GM18520 (cell line): ENCODE measurements around the gene PRKCH.

Experiments used
- ATAC-seq: cut with Tn5 transposase; IDR thresholded peaks from one replicate; pipeline ENCODE4 v1.9.1; 2021; ENCODE audit not compliant: unreplicated experiment

The PRKCH gene

GRCh38 chr14:61484826-61485584 is 163.6 kb downstream of the PRKCH start:
- no peak for ATAC-seq

DNA sequence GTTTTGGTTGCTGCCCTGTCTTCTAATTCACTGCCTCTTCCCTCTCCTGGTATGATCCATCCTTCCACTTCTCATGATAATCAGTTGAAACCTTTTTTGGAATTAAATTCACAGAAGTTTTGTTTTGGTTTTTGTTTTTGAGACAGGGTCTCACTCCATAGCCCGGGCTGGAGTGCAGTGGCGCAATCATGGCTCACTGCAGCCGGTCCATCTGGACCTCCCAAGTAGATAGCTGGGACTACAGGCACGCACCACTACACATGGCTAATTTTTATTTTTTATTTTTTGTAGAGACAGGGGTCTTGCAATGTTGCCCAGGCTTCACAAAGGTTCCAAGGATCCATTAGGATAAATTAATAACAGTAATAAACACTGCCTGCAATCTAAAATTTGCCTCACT is 164.3 kb downstream of the PRKCH start:
- ATAC-seq: no peak

DNA sequence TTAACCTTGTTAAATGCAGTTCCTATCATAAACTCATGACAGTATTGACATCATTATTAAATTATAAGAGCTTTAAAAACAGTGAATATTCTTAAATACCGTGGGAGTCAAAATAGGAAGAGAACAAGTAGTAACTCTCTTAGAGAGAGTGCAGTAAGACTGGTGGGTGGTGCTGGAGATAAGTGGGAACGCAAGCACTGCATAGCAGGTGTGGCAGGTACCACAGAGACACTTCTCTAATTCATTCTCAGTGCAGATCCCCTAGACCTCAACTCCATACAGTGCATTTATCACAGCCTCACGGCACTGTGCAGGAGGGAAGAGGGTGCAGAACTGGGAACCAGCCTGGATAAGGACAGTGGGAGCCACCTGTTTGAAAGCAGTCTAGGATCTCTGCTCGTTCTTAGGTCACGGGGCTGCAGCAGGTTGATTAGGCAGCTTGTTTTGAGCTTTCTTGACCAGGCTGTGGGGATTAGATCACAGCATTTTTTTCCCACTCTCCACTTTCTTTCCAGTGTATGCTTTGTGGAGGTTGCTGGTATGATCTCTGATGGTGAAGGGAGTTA is 165.6 kb downstream of the PRKCH start:
- no peak for ATAC-seq

DNA sequence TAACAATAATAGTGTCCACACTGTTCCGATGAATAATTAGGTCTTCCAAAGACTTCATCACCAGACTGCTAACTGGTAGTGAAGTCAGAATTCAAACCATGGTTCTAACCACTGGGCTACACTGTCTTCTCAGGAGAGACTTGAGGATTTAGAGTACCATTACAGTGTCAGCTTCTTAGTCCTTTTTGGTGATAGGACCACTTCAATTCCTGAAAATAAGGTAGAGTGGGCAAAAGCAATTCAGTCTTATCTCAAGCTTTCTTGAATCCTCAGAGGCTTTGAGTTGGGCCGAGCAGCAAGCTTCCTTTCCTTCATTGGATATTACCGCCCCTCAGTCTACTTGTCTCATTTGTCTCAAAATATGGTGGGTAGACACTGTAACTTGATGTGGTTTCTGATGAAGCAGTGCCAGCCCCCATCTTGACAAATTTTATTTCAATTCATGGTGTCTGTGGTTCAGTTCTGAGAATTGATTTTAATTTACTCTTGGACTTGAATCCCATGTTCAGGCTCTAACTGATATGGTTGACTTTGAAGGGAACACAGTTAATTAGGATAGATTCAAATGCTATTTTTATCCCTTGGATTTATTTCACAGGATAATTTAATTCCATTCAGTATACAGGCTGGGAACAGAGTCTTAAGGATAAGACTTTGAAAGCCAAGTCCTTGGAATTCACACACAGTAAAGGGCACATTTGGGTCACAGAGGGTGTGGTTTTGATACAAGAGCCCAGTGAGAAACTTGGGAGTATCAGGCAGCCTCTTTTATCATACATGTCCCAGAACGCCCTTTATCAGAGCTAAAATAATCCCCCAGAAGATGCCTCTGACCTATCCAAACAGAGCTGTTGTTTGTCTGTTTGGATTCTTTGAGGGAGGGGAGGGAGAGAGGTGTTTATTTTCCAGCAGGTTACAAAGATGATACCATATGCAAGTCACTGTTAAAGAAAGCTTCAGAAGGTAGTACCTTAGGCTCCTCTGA is 167.3 kb downstream of the PRKCH start:
- no peak for ATAC-seq

GRCh38 chr14:61489512-61489911 is 168.1 kb downstream of the PRKCH start:
- no peak for ATAC-seq

DNA sequence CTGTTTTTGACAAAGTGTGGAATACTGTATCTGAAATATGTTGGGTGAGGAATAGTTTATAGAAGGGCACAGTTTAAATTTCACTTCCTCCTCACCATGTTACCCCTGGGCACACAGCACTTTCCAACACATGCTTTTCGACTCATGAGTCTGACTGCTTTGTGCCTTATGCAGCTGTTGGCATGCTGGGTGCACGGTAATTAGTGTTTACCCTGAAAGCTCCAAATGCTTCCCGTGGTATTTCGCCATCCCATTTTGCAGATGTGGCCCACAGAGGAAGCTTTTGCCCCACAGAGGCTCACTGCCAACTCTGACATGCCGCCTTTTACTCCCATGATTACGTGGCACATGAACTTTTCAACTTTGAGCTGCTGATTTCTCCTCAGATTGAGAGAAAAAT is 168.6 kb downstream of the PRKCH start:
- no peak for ATAC-seq

DNA sequence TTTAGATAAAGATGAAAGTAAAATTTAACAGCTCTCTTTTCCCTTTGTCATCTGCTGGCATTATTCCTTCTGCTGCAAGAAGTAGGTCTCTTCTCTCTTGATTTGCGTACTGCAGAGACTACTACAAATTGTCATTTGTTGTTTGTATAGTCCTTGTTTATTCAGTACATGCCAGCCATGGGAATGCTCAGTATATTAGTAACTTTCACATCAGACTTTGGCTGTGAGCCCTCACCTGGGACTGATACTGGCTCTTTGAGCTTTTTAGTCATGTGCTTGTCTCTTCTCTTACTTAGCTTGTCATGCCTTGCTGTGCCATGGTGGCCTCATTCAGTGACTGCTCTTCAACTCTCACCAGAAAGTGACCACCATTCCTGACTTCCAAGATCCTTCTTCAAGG is 169.8 kb downstream of the PRKCH start:
- ATAC-seq: no peak

DNA sequence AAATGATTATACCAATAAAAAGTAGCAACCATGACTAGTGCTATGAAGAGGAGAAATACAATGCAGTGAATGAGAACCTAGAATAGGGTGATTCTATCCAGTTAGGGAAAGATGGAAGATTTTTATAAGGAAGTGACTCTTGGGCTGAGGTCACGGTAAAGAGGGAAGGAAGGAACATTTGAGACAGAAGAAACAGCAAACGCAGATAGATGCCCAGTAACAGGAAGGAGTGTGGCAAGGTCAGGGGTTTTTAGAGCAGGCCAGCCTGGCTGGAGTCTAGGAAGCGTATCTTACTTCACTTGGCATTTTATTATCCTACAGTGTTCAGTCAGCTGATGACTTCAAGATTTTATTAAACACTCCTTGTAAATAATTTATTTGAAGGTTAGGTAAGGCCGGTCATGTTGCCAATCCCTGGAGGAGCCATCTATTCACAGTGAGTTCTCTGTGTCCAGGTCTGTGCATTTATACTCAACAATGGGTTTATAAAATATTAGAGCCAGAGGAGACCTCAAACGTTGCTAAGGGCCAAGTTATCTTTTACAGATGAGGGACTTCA is 170.6 kb downstream of the PRKCH start:
- ATAC-seq: no peak

GRCh38 chr14:61492474-61492873 is 171.1 kb downstream of the PRKCH start:
- ATAC-seq: no peak

DNA sequence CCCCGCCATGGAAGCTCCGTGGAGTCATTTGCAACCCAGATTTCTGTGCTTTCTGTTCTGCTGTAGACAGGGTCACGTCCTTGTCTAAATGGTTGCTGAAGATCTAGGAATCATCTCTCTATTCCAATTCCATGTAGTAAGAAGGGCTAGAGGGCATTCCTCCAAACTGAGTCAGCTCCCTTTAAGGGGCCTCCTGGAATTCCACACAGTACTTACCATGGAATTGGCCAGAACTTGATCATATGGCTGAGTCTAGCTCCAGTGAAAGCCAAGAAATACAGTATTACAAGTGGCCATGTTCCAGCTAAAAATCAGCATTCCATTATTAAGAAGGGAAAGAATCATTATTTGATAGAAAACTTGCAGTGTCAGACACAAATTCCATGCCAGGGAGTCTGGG is 171.9 kb downstream of the PRKCH start:
- ATAC-seq: no peak

DNA sequence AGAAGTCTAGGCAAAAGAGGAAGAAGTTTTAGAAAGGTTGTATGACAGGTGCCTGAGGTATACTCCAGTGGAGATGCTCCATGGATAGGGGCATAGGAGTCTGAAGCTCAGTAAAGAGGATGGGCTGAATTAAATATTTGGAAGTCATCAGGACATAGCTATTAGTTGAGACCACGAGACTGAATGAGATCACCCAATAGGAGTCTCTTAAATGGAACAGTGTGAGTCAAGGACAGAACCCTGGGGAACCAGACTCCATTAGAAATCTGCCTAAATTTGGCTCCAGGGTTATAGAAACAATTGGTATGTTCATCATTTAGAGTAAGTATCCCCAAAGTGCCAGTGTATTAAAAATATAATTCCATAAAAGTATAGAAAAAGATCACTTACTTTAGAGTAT is 172.6 kb downstream of the PRKCH start:
- ATAC-seq: no peak

DNA sequence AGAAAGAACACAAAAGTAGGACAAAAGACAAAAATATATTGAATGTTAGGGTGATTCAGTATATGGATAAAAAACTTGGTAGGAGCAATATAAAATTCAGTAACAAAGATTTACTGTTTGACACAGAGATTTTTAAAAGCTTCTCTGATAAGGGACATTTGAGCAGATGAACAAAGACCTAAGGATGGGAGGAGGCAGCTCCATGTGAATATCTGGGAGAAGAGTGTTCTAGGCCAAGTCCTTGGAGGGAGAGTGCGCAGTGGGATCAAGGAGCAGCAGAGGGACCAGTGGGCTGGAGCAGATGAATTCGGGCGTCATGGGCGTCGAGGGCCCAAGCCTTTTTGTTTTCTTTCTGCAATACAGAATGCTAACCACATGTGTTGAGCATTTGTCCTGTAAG is 174.4 kb downstream of the PRKCH start:
- ATAC-seq: no peak

DNA sequence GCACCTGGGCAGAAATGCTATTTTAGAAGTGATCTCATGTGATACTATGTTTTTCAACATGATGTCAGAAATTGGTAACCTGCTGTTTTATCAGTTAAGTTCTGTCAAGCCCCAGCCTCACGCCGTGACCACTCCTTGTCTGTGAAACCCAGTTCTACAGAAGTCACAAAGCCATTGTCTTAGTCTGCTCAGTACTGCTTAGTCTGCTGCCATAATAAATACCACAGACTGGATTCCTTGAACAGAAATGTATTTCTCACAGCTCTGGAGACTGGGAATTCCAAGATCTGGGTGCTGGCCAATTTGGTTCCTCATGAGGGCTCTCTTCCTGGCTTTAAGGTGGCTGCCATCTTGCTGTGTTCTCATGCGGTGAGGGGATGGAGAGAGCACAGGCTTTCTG is 176.9 kb downstream of the PRKCH start:
- no peak for ATAC-seq

DNA sequence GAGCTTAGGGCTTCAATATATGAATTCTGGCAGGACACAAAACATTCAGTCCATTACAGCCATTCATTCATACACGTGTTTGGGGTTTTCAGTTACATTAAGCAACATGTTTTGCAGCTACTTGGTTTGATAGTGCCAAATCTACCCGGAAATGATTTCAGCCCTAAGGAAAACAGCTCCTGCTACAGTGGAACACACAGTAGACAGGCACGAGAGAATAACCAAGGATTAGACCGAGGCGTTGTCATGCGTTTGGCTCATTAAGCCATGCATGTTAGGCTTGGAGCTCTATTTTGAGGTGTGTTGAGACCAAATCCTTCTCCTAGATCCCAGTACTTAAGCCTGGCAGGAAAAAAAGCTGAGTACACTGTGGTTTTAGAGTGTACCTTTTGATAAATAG is 177.4 kb downstream of the PRKCH start:
- ATAC-seq: no peak

DNA sequence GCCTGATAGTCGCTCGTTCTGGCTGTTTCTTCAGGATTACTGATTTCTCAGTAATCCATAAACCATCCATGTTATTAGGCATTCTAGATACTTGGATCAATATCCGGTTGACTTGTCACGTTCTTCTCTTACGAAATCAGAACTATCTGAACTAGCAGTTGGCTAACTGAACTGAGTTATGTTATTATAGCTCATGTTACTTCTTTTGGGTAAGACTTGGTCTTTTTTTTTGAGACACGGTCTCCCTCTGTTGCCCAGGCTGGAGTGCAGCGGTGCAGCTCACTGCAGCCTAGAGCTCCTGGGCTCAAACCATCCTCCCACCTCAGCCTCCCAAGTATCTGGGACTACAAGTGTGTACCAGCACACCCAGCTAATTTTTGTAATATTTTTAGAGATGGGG is 178.6 kb downstream of the PRKCH start:
- ATAC-seq: no peak

DNA sequence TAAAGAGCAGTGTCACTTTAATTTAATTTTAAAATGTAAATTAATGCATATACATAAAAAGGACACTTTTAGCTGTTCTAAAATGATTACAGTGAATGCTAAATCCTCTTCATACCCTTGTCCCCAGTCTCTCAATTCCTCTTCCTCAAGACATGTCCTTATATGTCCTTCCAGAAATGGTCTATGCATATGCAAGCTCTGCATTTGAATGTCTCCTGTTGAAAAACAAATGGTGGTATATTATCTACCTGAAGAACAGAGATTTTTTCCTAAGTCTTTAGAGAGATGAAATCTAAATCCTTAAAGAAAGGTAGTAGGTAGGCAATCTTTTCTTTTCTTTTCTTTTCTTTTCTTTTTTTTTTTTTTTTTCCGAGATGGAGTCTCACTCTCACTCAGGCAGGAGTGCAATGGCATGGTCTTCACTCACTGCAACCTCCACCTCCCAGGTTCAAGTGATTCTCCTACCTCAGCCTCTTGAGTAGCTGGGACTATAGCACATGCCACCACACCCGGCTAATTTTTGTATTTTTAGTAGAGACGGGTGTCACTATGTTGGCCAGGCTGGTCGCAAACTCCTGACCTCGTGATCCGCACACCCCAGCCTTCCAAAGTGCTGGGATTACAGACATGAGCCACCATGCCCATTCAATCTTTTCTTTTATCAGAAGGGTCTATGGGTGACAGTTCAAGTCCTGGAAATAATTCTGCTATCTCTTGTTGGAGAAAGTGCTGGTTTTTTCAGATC is 180.5 kb downstream of the PRKCH start:
- ATAC-seq: no peak

- no peak for ATAC-seq
Measured at GRCh38 chr14:61502459-61503093, 181.2 kb downstream of the PRKCH start.

DNA sequence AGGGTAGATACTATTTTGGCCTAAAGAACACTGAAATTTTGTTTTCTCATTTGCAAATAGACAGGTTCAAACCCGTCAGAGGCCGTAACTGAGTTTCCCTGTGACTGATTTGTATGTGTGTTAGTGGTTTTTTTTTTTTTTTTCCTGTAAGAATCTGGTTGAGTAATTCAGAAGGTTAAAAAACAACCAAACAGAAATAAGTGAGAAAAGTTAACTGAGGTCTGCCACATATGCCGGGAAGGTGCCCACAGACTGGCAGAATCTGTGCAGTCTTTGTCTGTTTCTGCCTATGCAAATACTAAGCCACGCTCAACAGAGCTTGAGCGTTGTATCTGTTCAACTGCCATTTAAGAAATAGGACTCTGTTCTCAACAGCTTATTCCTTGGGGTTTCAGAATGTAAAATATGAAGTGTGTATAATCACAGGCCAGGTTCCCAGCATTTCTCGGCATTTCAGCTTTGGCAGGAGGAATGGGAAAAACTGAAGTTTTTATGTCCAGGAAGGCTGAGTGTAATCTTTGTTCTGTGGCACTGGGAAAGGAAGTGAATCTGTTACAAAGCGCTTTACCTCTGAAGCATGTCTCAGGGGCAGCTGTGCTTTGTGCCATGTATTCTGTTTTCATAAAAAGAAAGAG is 181.9 kb downstream of the PRKCH start:
- peak; percentile 94 for ATAC-seq

GRCh38 chr14:61504901-61505300 is 183.5 kb downstream of the PRKCH start:
- no peak for ATAC-seq
